Urothelium cell line (cell line): Measurements from ENCODE around the gene GALNT15.

Experiments
- DNase-seq: peaks from one replicate; pipeline ENCODE4 v3.0.0; 2011; ENCODE audit warnings: low spot score, mixed read lengths
- FAIRE-seq: peaks from 2 replicates; lab custom pipeline; 2011; peaks lifted over from hg19 to GRCh38; lab: Jason Lieb, UNC

GALNT15 gene

DNA sequence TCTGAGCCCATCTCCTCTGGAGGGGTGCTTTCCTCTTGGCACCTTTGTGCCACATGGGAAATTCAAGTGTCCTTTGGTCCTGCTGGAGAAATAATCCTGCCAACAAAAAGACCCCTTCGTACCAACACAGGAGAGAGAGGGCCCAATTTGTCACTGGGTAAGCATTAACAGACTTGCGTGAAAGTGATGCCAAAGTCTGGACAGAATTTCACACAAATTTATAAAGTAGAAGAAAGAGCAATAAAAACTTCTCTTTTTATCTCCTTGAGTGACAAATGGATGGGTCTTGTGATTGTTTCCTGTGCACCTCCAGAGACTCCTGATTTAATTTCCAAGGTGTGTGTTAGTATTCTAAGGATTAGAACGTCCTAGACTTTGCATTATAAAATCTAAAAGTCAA is 75.4 kb downstream of the GALNT15 start:
- DNase-seq, result no peak
- no peak for FAIRE-seq

DNA sequence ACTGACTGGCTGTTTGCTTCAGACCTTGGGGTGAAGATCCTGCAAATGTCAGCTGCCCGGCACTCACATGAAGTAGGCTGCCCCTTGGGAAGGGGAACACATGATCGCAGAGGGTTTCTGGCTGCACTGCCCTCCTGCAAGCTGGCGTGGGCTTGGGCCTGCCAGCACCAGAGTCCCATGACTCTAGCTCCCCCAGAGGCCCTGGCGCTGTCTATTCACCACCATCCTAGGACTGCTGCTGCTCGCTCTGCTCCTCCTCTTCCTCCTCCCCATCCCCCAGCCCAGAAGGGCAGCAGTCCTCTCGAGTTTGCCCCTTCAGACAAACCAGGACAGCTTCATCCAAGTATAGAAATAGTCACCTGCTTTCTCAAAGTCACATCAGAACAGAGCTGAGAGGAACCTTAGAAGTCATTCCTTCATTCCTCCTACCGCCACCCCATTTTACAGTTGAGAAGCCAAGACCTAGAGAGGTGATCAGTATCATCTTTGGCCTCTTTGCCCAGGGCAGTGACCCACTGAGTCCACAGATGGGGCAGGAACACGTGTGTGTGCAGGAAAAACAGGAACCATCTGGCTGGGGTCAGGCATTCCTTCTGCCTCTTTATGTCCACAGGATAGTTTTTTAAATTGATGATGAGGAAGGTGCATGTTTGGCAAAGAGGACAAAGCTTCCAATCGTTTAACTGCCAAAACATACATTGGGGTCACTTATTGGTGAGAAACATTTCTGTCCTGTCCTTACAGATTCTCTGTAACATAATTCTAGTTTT is 77.0 kb downstream of the GALNT15 start:
- no peak for DNase-seq
- no peak for FAIRE-seq

DNA sequence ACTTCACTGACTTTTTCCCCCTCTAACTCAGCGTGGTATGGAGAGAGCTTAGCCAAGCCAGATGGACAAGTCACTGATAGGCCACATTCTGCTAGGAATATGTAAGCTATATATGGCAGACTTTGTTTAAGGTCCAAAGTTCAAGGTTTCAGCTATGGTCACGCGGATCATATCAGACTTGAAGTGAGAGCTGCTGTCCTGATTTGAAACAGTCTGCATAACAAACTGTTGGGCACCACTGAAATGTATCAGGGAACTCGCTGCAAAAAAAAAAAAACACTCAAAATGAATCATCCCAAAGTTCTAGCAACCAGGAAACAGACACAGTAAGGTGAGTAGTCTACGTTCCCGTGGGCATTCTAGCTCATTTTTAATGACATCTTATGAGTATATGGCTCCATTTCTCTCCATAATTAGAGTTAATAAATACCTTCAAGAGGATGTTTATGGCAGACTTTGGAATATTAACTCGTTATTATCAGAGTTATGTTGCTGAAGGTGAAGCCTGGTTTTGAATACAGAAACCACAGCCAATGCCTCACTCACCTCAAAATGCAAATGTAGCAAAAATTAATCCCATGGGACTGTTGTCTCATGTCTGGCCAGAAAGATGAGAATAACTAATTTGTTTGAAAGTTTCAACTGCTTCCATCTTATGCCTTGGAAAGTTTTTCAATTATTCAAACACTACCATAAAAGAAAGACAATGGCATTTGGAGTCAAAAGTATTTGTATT is 77.9 kb downstream of the GALNT15 start:
- FAIRE-seq (no peak), DNase-seq (no peak)

DNA sequence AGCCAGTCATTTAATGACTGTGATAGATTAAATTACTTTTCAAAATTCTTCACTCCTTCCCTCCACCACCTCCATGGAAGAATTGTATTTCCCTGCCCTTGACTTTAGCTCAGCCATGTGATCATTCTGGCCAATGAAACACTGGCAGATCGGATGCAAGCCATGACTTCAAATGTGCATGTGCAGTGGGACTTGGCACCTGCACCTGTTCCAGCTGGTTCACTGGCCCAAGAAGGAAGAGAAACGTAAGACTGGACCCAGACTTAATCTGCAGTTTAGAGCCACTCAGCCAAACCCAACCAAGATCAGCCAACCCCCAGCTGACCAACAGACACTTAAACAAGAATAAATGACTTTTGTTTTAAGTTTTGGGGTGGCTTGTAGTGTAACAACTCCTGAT is 78.5 kb downstream of the GALNT15 start:
- DNase-seq (no peak), FAIRE-seq (no peak)

DNA sequence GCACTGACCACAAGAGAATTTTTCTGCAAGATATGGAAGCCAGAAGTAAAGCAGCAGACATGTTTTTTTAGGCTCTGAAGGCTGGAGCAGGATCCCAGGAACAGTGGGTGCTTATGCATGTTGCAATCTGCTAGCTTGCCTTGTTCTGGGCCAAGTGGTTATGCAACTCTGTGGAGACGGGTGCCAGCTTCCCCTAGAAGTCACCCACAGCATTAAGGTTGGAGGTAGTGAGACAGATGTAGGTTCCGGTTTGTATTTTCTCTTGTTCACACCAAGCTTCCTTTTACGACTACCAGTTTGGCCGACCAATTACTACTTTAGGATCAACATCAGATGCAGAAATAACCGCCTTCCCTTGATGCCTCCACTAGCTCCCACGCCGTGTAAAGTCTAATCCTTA is 79.1 kb downstream of the GALNT15 start:
- DNase-seq (no peak), FAIRE-seq (no peak)

DNA sequence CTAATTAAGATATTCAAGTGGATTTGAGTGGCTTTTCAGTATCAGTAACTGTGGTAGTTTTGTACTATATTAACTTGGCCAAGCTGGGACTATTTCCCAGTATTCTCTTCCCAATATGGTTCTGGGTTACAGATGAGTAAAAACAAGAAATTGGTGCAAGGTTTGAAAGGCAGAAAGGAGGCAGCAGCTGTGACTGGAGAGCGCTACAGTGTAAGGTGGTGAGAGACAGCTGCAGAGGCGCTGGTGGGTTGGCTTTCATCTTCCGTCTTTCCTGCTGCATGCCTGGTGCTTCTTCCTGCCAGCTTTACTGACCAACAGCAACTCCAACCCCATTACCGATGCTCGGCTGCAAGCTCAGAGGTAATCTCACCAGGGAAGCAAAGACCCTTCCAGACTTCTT is 80.4 kb downstream of the GALNT15 start:
- FAIRE-seq (no peak), DNase-seq (no peak)

DNA sequence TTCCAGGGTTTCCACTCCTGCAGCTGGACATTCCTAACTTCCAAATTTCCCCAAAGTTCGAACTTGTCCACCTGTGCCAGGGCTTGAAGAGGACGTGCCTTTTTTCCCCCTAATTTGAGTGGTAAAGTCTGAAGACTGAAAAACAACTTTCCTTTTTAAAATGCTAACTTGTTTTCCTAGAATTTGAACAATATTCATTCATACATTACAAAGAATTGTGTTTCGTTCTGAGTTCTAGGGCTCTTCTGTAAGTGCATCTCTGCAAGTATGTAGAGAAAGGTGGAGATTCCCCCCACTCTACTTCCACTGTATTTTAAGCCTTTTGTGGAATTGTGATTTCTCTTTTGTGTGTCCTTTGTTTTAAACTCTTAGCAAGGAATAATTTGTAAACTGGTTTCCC is 80.8 kb downstream of the GALNT15 start:
- FAIRE-seq (no peak), DNase-seq (no peak)

DNA sequence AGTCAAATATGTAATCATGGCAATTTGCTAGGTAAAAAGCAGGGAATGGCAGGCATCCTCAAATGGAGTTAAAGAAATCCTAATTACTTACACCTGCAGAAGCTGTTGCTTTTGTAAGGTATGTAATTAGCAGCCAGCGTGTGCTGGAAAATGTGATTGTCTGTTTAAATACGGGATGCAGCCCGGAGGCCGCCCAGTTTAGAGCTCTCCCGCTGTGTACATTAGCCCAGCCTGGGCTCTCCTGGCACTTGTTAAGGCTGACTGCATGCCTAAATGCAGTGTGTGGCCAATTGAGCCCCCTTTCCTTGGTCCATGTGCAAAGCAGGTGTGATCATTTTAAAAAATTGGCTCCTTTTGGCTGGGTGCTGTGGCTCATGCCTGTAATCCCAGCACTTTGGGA is 81.2 kb downstream of the GALNT15 start:
- no peak for FAIRE-seq

DNA sequence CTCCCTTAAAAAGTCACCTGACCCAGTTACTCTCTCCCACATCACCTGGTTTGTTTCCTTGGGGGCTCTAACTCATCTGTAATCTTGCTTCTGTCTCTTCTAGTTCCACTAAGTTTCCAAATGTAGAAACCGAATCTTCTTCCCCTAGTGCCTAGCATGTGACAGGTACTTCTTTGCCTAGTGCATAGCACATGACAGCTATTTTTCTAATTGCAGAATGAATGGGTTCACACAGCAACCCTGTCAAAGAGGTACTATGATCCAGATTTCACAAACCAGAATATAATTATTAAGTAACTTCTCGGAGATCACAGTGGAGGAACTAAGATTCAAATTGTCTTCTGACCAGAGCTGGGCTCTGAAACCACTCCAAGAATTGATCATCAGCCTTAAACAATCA is 82.8 kb downstream of the GALNT15 start:
- FAIRE-seq, result no peak
- no peak for DNase-seq

More for the DNA sequence above, 81.2 kb downstream of the GALNT15 start:
- DNase-seq, result no peak

DNA sequence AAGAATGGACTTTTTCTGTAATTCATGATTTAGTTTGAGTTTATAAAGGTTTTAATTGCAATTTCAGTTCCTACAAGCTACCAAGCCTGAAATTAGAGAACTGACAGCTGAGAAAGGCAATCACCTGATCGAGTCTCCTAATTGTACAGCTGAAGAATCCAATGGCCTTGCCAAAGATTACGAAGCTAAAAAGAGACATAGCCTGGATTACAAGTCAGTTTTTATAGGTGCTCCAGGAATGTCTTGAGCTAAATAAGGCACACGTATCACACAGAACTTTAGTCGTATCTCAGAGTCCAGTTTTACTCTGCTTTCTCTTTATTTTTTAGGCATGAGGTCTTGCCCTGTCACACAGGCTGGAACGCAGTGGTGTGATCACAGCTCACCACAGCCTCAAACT is 83.7 kb downstream of the GALNT15 start:
- DNase-seq (no peak), FAIRE-seq (no peak)

DNA sequence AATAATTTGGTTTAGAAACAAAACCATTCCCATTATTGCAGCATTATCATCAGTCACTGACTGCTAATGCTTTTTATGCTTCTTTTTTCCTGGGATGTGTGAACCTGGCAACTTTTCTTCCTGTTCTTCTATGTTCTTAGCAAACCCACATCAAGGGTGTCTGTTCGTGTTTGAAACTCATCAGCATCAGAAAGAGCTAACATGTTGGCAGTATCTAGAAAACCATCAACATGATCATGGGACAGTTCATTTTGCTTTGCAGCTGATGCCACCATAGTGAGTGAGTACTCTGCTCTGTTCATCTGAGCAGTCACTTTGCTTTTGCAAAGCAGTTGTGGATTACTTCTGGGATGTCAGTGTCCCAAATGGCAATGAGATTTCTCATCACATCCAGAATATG is 84.4 kb downstream of the GALNT15 start:
- DNase-seq (no peak), FAIRE-seq (no peak)

DNA sequence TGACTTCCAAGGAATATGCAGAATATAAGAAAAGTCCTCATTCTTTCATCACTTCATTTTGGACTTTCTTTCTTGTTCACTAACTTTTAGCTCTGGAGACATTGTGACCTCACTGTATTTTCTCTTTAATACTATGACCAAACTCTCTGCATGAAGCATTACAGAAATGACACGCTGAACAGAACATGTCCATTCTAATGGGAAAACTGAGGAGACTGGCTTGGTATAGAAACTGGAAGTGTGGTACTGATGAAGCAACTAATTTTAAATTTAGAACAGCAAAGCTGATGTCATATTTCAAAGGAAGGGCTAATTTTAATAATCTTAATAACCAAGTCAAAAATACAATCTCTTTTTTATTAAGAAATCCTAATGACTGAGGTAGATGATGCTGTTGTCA is 85.6 kb downstream of the GALNT15 start:
- DNase-seq (no peak), FAIRE-seq (no peak)

DNA sequence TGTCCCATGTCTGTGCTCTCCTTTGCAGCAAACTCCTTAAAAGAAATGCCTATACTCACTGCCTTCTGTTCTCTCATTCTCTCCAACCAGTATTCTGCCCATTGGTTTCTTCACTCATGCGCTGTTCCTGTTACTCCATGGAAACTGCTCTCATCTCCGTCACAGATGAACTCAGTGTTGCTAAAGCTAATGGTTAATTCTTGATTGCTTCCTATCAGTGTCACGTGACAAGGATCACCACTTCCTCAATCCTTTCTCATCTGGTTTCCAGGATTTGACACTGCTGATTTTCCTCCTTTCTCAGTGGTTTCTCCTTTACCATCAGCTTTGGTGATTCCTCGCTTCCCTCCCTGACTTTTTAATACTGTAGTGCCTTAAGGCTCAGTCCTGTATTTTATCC is 87.7 kb downstream of the GALNT15 start:
- FAIRE-seq, result no peak
- no peak for DNase-seq

DNA sequence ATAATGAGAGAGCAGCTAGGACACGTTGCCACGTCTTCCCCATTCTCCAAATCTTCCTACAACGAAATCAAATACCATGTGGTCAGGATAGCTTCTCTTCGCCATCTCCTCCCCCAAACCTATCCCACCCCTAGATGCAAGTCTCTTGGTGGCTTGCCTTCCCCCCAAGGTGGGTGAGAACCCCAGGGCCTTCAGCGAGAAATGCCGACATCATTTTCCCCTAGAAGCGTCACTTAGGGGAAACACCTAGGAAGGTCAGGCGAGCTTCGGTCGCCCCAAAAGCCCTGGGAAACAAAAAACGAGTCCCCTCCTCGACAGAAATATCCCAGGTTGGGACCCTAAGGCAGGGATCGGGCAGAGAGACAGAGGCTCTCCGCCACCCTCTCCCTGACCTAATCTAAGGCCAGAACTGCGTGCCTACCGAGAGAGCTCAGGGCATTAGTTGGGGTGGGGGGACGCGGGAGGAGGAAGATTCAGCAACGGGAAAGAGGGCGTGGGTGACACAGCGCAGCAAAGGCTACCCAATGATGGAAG is 89.8 kb downstream of the GALNT15 start:
- no peak for FAIRE-seq
- no peak for DNase-seq

DNA sequence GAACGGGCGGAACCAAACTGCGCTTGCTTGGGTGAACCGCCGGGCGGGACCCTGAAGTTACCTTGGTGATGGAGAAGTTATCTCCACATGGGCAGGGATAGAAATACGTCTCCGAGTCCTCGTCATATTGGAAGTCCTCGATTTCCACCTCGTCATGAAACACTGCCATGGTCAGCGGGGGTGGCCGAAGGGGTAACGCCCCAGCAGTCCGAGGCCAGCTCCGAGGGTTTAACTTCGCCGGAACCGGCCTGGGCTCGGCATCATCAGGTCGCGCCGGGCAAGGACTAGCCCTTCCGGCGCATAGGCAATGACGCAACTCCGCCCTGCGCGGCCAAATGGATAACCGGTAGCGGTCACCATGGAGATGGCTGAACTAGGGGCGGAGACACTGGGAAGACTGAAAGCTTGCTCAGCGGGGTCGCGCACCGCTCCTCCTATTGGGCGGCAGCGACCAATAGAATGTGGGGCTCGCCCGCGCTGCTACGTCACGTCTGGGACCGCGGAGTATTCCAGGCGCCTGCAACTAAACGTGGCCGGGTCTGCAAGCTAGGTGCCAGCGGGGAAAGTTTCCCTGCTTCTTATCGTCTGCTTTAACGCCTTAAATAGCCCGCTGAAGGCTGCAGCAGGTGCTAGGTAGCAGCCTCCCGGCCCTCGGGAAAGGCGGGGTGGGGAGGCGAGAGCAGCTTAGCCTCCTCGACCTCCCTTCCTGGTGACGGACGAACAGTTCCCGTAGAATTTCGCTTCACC is 90.4 kb downstream of the GALNT15 start, which contains the start of the genes DPH3 and OXNAD1:
DPH3 (minus strand) TSS at position 236 of the 747 bp plus-strand sequence; CDS start at position 169, 67 bp downstream.
OXNAD1 (plus strand) TSS at position 505 of the 747 bp plus-strand sequence. CDS start 5,741 bp downstream, outside the sequence.
- FAIRE-seq, result peak; percentile 70

DNA sequence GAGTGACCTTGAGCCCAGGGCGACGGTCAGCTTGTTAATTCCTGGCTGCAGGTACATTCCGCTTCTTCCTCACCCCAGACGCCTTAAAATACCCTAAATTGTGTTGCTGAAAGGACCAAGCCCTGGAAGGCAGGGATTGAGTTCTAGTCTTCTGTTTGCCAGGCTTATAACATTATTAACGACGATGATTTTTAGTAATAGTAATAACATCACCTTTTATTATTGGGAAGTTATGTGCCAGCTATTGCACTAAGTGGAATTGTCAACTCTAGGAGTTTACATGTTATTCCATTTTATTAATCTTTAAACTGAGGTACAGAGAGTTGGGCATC is 90.9 kb downstream of the GALNT15 start:
- DNase-seq (no peak), FAIRE-seq (no peak)

More for the DNA sequence above, 90.4 kb downstream of the GALNT15 start, which contains the start of the genes DPH3 and OXNAD1:
- peak; percentile 99 for DNase-seq

DNA sequence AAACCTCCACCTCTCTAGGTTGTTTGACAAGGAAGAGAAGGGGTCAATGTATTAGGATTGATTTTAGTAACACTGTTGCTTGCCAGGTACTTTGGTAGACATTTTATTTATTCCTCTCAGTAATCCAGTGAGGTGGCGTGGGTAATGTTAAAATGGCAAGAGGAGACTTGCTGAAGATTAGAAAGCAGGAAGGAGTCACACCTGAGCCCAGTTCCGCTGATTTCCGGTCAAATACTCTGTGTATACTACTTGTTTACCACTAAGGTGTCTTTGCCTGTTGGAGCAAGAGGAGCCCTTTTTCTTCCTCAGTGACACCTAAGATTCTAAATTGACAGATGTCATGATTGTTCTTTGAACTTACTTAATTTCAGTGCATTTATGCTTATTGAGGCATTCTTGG is 92.2 kb downstream of the GALNT15 start:
- FAIRE-seq, result no peak

DNA sequence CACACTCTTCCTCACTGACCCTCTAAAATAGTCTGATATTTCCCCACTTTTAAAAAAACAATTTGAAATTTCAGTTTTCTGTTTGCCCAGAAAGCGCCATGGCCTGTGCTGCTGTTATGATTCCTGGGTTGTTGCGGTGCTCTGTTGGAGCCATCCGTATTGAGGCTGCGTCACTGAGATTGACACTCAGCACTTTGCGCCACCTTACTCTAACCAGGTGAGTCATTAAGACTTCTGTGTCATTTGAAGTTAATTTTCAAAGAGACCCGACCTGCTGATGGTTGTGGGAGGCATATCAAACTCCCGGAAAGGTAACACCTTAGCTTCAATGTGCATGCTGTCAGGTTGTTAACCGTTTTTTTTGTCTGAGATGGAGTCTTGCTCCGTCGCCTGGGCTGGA is 96.4 kb downstream of the GALNT15 start:
- DNase-seq (no peak), FAIRE-seq (no peak)

More for the DNA sequence above, 92.2 kb downstream of the GALNT15 start:
- no peak for DNase-seq

DNA sequence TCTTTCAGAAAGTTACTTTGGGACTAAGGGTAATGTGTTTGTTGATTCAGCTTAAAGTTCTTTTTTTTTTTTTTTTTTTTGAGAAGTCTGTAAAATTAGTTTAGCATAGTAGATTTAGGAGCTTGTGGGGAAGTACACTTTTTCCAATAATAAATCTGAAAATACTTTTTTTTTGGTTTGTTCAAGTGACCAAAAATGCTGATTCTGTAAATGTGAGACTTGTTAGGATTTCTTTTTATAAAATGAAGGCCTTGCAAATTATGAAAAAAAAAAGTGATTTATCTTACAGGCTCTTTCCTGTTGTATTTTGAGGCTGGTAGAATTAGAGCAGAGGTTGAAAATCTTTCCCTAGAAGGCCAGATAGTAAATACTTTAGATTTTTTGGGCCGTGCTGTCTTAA is 98.1 kb downstream of the GALNT15 start:
- no peak for FAIRE-seq

DNA sequence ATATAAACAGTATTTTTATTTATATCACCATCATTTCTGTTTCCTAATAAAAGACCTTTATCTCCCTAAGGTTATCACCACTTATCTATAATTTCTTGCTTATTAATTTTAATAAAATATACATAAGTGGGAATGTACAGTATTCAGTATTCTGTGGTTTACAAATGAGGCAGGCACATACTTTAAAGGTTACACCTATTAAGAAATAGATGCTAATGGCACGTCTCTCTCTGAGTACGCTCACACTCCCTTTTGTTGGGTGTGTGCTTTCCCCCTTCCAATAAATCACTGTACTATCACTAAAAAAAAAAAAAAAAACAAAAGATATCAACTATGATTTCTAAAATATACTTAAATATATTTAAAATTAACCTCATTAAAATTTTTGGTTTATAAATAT is 99.4 kb downstream of the GALNT15 start:
- no peak for DNase-seq
- FAIRE-seq, result no peak

More for the DNA sequence above, 98.1 kb downstream of the GALNT15 start:
- no peak for DNase-seq

DNA sequence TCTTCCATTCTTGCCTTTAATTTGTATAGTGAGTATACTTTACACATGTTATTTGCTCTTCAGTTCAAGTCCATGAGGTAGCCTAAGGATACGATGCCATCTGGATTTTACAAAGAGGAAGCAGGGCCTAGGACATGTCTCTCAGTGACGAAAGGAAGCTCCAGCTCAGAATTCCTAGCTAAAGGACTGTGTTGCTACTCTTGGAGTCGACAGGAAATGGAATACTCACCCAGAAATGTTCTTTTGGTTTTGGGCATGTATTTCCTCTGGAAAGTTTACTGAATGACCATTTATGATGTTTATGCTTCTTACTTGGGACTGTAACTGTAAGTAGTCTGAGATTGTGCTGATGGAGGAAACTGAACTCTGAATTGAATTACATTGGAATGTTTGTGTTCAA is 103.0 kb downstream of the GALNT15 start:
- DNase-seq (no peak), FAIRE-seq (no peak)
